CD4-positive, alpha-beta memory T cell (primary cell): ENCODE results near the gene RNF180. TPM values are rescaled to one million over a fixed set of nuclear protein-coding genes. Genes with fewer than 3 reads are reported as not detected.

Experiments used
- CTCF ChIA-PET: fragments of 350-600 bp; sonication (Branson Sonifier 250); formaldehyde crosslinking; loops from one replicate; lab custom pipeline; 2021; ENCODE audit warnings: inconsistent platforms; ENCODE audit not compliant: partially characterized antibody; lab: Charles Lee
- POLR2A ChIA-PET: fragments of 350-600 bp; sonication (Branson Sonifier 250); formaldehyde crosslinking; loops from one replicate; lab custom pipeline; 2021; ENCODE audit not compliant: partially characterized antibody; lab: Charles Lee
- DNase-seq, 5 donors: peaks; one replicate each; pipeline versions ENCODE4 v3.0.0 to v3.0.0-alpha.2; 2020 to 2022; ENCODE audit warnings: mixed read lengths in 1 of 5
- H3K27ac ChIP-seq: one replicate; pipeline ENCODE4 v1.7.0; 2013; ENCODE audit warnings: low read depth, low read length
- H3K27me3 ChIP-seq: 2 replicates; pipeline ENCODE4 v1.7.0; 2013; ENCODE audit warnings: mild to moderate bottlenecking, low read length, moderate library complexity; ENCODE audit not compliant: insufficient read depth
- H3K36me3 ChIP-seq: 2 replicates; pipeline ENCODE4 v1.7.0; 2013; ENCODE audit warnings: mild to moderate bottlenecking, low read length, moderate library complexity; ENCODE audit not compliant: insufficient read depth
- H3K4me1 ChIP-seq: 2 replicates; pipeline ENCODE4 v1.7.0; 2013; ENCODE audit warnings: mild to moderate bottlenecking, low read length, moderate library complexity; ENCODE audit not compliant: insufficient read depth
- H3K4me3 ChIP-seq, 2 donors: one replicate each; pipeline ENCODE4 v1.7.0; 2013; ENCODE audit warnings: low read length in 2 of 2, mild to moderate bottlenecking in 1 of 2
- H3K9me3 ChIP-seq, 2 donors: one replicate each; pipeline ENCODE4 v1.7.0; 2013; ENCODE audit warnings: low read length in 2 of 2, control low read depth in 1 of 2; ENCODE audit not compliant: control insufficient read depth in 1 of 2
- H3K27ac Mint-ChIP-seq, 7 donors: one replicate each; pipeline ENCODE4 v1.8.0; 2020 to 2021; ENCODE audit warnings: mixed read lengths in 7 of 7, mild to moderate bottlenecking in 6 of 7, inconsistent platforms in 3 of 7, moderate library complexity in 3 of 7
- H3K27me3 Mint-ChIP-seq, 2 donors: one replicate each; pipeline ENCODE4 v1.8.0; 2020 to 2021; ENCODE audit warnings: mixed read lengths in 2 of 2
- H3K36me3 Mint-ChIP-seq, 2 donors: one replicate each; pipeline ENCODE4 v1.8.0; 2020 to 2021; ENCODE audit warnings: mixed read lengths in 2 of 2, inconsistent platforms in 1 of 2, mild to moderate bottlenecking in 1 of 2
- H3K4me1 Mint-ChIP-seq, 4 donors: one replicate each; pipeline ENCODE4 v1.8.0; 2020 to 2021; ENCODE audit warnings: mixed read lengths in 4 of 4, mild to moderate bottlenecking in 1 of 4
- H3K4me3 Mint-ChIP-seq, 8 donors: one replicate each; pipeline ENCODE4 v1.8.0; 2020 to 2021; ENCODE audit warnings: mixed read lengths in 8 of 8, mild to moderate bottlenecking in 7 of 8, moderate library complexity in 6 of 8, inconsistent platforms in 3 of 8
- H3K9me3 Mint-ChIP-seq, 8 donors: one replicate each; pipeline ENCODE4 v1.8.0; 2020 to 2021; ENCODE audit warnings: mixed read lengths in 8 of 8, mild to moderate bottlenecking in 5 of 8, inconsistent platforms in 3 of 8, moderate library complexity in 1 of 8
- intact Hi-C: fragments of 100-400 bp; cut with micrococcal nuclease; formaldehyde crosslinking; loops from one replicate; pipeline ENCODE4 v1.15.1; 2023
- polyA plus RNA-seq, 2 donors: library from polyadenylated mRNA; unstranded; fragments of 300-500 nt; fragmentation: Illumina TruSeq; gene quantifications; one replicate each; pipeline ENCODE4 v1.2.3, GENCODE V29; 2021
- total RNA-seq, 2 experiments: library from RNA; stranded (reverse); gene quantifications; one replicate each; pipeline ENCODE4 v1.2.3, GENCODE V29; 2021

The RNF180 gene
- total and polyA plus RNA-seq, 4 experiments from 2014 or later, result not detected

DNA sequence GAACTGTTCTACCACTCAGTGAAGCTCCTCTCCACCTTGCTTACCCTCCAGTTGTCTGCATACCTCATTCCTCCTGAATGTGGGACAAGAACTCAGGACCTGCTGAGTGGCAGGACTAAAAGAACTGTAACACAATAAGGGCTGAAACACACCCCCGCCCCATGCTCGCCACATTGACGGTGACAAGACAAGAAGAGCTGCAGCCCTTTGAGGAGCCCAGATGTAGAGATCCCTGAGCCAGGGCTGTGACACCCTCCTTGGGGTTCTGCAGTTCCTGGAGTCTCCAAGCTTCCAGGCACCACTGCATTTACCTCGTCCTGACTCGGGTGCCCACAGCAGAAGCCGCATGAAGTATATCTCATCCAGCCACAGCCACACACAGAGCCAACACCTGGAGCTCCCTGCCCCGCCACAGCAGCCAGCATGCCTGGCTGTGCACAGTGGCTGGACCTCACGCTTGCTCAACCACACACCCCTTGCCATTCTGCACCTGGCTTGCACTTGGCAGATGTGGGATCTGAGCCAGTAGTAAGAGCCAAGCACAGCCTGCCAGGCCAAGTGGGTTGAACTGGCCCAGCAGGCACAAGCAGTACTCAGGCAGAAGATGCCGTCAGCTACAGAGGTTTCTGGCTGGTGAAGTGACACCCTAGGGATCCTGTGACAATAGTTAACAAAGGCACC lies 166.1 kb downstream of the RNF180 start:
- DNase-seq, result no peak
- H3K4me1 Mint-ChIP-seq, result no peaks in the 10 kb centered on the region
- peaks cover 0 to 11% (median under 1%) of the 10 kb centered on the region in 8 donors for H3K9me3 Mint-ChIP-seq
- ChIA-PET POLR2A (no interaction called here), CTCF (no interaction called here)
- no peak overlapping the region for H3K4me3 Mint-ChIP-seq
- no peak overlapping the region for H3K27ac ChIP-seq
- H3K36me3 Mint-ChIP-seq, result no peaks in the 10 kb centered on the region
- H3K36me3 ChIP-seq, result no peaks in the 10 kb centered on the region
- H3K27me3 ChIP-seq, result no peaks in the 10 kb centered on the region
- intact Hi-C loops, result no loop called here
- no peaks in the 10 kb centered on the region for H3K9me3 ChIP-seq
- H3K4me1 ChIP-seq, result no peaks in the 10 kb centered on the region
- H3K27ac Mint-ChIP-seq, result no peak overlapping the region
- no peaks in the 10 kb centered on the region for H3K27me3 Mint-ChIP-seq
- H3K4me3 ChIP-seq, result no peak overlapping the region

DNA sequence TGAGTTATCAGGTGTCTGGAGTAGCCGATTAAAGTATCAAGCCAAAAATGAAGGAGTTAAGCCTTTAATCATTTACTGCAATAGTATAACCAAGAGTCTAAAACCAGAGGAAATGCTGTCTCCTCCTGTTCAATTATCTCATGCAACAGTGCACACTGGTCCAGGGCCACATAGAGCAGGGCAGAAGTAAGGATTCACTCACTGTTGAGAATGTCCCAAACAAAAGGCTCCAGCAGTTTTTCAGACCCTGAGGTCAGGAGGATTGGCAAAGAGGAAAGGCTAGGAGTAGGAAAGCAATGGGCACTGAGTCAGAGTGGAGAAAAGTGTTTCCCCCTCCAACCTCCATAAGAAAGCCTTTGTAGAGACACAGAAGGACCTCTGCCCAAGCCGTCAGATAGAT lies 168.2 kb downstream of the RNF180 start:
- Histone ChIP-seq H3K9me3 (no peaks in the 10 kb centered on the region), H3K4me1 (no peaks in the 10 kb centered on the region), H3K36me3 (no peaks in the 10 kb centered on the region), H3K4me3 (no peak overlapping the region), H3K27me3 (no peaks in the 10 kb centered on the region), H3K27ac (no peak overlapping the region)
- Mint-ChIP-seq H3K27me3 (no peaks in the 10 kb centered on the region), H3K4me1 (no peaks in the 10 kb centered on the region), H3K4me3 (no peak overlapping the region), H3K27ac (no peak overlapping the region), H3K9me3 (peaks cover 0 to 4% (median 2%) of the 10 kb centered on the region in 8 donors), H3K36me3 (no peaks in the 10 kb centered on the region)
- intact Hi-C loops, result no loop called here
- no peak for DNase-seq
- CTCF ChIA-PET, result no interaction called here
- POLR2A ChIA-PET, result no interaction called here

DNA sequence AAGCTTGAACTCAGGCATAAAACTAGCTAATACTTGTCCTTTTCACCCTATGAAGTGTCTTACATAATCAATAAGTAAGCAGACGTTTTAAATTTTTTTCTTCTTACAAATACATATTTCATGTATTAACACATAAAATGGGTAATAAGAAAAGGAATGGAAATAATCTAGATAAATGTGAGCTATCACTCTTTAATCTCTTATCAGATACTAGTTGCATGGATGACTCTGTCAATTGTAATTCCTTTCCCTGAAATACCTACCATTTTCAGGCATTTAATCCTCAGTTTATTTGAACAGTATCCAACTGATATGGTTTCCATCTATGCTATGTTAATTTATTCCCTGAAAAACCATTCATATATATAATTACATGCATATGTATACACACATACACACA lies 174.1 kb downstream of the RNF180 start:
- Mint-ChIP-seq H3K27ac (no peak overlapping the region), H3K36me3 (no peaks in the 10 kb centered on the region), H3K27me3 (no peaks in the 10 kb centered on the region), H3K9me3 (peaks cover 2 to 18% (median 5%) of the 10 kb centered on the region in 8 donors), H3K4me3 (no peak overlapping the region), H3K4me1 (no peaks in the 10 kb centered on the region)
- no peaks in the 10 kb centered on the region for H3K4me1 ChIP-seq
- no peak overlapping the region for H3K27ac ChIP-seq
- no peak for DNase-seq
- no peaks in the 10 kb centered on the region for H3K27me3 ChIP-seq
- no peaks in the 10 kb centered on the region for H3K9me3 ChIP-seq
- H3K4me3 ChIP-seq, result no peak overlapping the region
- intact Hi-C loops, result no loop called here
- CTCF ChIA-PET, result no interaction called here
- POLR2A ChIA-PET, result no interaction called here
- H3K36me3 ChIP-seq, result no peaks in the 10 kb centered on the region

DNA sequence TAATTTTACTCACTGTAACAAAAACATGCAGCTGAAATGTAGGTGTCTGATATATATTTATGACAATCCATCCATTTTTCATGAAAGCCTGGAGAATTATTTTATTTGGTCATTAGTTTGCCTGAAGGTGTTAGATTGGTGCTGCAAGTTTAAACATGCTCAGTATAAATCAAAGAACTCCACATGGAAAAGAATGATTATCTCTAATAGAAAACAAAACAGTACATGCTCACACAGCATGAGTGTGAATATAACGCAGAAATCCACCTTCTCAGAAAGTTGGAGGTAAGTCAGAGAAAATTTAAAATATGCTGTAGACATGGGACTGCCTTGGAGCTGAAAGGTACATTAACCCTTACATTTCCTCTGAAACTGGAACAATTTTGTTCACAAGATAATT lies 174.7 kb downstream of the RNF180 start:
- CTCF ChIA-PET, result no interaction called here

DNA sequence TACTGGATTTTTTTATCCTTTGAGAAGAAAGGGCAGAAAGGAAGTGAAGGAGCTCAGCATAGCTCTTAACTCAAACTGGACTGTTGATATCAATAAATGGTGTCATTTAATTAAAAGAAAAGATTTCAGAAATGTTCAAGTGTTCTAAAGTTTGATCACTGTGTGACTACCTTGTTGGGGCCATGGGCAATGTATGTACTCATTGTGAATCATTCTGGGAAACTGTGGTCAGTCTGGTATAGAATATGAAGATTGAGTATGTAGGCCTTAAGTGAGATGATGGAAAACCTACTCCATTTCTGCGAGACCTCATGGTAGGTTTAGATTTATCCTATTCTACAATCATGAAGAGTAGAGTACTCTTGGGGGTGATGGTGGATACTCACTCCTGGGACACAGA lies 175.7 kb downstream of the RNF180 start:
- intact Hi-C loops, result no loop called here
- peaks cover under 1 to 18% (median 4%) of the 10 kb centered on the region in 8 donors for H3K9me3 Mint-ChIP-seq
- POLR2A ChIA-PET, result no interaction called here

More for the DNA sequence above, 174.7 kb downstream of the RNF180 start:
- Histone ChIP-seq H3K4me3 (no peak overlapping the region), H3K27ac (no peak overlapping the region), H3K9me3 (no peaks in the 10 kb centered on the region), H3K36me3 (no peaks in the 10 kb centered on the region), H3K4me1 (no peaks in the 10 kb centered on the region), H3K27me3 (no peaks in the 10 kb centered on the region)
- Mint-ChIP-seq H3K27ac (no peak overlapping the region), H3K9me3 (peaks cover 2 to 18% (median 5%) of the 10 kb centered on the region in 8 donors), H3K4me3 (no peak overlapping the region), H3K4me1 (no peaks in the 10 kb centered on the region), H3K36me3 (no peaks in the 10 kb centered on the region), H3K27me3 (no peaks in the 10 kb centered on the region)
- no peak for DNase-seq
- POLR2A ChIA-PET, result no interaction called here
- intact Hi-C loops, result no loop called here

DNA sequence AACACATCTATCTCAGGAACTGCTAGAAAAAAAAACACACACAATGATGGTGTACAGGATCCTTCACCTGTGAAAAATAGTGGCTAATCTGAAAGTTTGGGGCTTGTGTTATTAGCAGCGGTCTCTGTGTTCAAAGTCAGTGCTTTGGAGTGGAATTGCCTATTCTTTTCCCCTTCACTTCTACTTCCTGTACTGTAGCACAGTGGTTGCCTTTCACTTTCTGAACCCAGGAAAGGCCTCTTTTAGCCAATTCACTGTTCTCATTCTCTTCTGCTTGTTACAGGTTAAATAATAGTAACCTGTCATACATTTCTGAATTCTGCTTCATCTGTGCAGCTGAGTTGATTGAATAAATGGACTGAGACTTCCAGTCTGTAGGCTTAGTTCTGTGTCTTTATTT lies 178.9 kb downstream of the RNF180 start:
- no peak overlapping the region for H3K27ac ChIP-seq
- no peaks in the 10 kb centered on the region for H3K36me3 Mint-ChIP-seq
- no peaks in the 10 kb centered on the region for H3K4me1 Mint-ChIP-seq
- intact Hi-C loops, result no loop called here
- H3K9me3 Mint-ChIP-seq, result peaks cover 2 to 18% (median 5%) of the 10 kb centered on the region in 8 donors
- no peak for DNase-seq
- H3K4me3 ChIP-seq, result no peak overlapping the region
- H3K4me3 Mint-ChIP-seq, result no peak overlapping the region
- no peaks in the 10 kb centered on the region for H3K4me1 ChIP-seq
- no peaks in the 10 kb centered on the region for H3K9me3 ChIP-seq
- no peak overlapping the region for H3K27ac Mint-ChIP-seq
- ChIA-PET POLR2A (no interaction called here), CTCF (no interaction called here)
- no peaks in the 10 kb centered on the region for H3K27me3 ChIP-seq
- H3K27me3 Mint-ChIP-seq, result no peaks in the 10 kb centered on the region
- no peaks in the 10 kb centered on the region for H3K36me3 ChIP-seq

More for the DNA sequence above, 175.7 kb downstream of the RNF180 start:
- no peaks in the 10 kb centered on the region for H3K36me3 Mint-ChIP-seq
- Histone ChIP-seq H3K9me3 (no peaks in the 10 kb centered on the region), H3K27me3 (no peaks in the 10 kb centered on the region), H3K36me3 (no peaks in the 10 kb centered on the region), H3K4me3 (no peak overlapping the region), H3K4me1 (no peaks in the 10 kb centered on the region), H3K27ac (no peak overlapping the region)
- H3K27me3 Mint-ChIP-seq, result no peaks in the 10 kb centered on the region
- H3K4me1 Mint-ChIP-seq, result no peaks in the 10 kb centered on the region
- no peak overlapping the region for H3K4me3 Mint-ChIP-seq
- DNase-seq, result no peak
- no peak overlapping the region for H3K27ac Mint-ChIP-seq
- CTCF ChIA-PET, result no interaction called here

DNA sequence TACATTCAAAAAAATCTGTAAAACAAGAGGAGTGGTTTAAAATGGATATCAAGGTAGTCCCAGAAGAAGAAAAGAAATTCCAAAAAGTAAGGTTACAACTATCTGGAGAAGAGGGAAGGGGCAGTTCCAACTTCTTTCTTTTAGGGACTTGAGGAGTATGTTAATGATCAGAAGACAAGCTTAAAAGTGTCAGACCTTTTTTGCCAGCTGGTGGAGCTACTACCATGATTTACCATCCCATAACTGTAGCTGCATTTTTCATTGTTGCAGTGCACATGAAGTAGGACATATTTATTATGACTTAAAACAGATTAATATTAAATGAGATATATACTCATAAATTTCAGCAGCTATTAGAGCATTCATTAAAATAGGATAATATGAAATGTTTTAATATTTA lies 181.7 kb downstream of the RNF180 start:
- Mint-ChIP-seq H3K4me3 (no peak overlapping the region), H3K9me3 (peaks cover 0 to 21% (median 5%) of the 10 kb centered on the region in 8 donors), H3K27me3 (no peaks in the 10 kb centered on the region), H3K4me1 (no peaks in the 10 kb centered on the region), H3K36me3 (no peaks in the 10 kb centered on the region), H3K27ac (no peak overlapping the region)
- intact Hi-C loops, result no loop called here
- H3K4me3 ChIP-seq, result no peak overlapping the region
- no peaks in the 10 kb centered on the region for H3K27me3 ChIP-seq
- no peak for DNase-seq
- no peaks in the 10 kb centered on the region for H3K9me3 ChIP-seq
- no peak overlapping the region for H3K27ac ChIP-seq
- H3K36me3 ChIP-seq, result no peaks in the 10 kb centered on the region
- CTCF ChIA-PET, result no interaction called here
- H3K4me1 ChIP-seq, result no peaks in the 10 kb centered on the region
- POLR2A ChIA-PET, result no interaction called here
